GM12873 (cell line): Measurements from ENCODE around the gene EXOG.
A peak's percentile ranks its signal among the peaks of the same experiment; 100 is the strongest.

Source experiments
- TF ChIP-seq, protein P1 (sequence below): IDR thresholded peaks from 2 replicates; pipeline ENCODE4 v1.5.1; 2012; ENCODE audit warnings: low read depth, mild to moderate bottlenecking, moderate library complexity, low read length, control low read depth; ENCODE audit not compliant: insufficient read depth; ENCODE audit errors: missing control alignments

Gene EXOG

DNA sequence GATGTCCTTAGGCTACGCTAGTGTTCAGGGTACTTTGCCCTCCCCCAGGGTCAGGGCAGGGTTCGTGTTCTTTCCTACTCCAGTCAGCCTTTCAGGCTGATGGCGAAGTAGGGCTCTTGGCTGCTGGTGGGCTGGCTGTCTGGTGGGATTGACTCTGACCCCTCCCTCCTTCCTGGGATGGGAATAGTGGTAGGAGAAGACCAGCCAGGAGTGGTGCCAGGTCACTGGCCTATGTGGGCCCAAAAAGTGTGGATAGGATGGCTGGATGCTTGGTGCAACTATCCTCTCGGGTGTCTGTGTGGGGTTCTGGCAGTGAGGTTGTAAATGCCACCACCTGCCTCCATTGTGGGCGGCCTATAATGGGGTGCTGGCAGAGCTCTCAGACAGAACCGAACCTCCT, 20.4 kb upstream of the EXOG start:
- TF ChIP-seq, protein P1, sequence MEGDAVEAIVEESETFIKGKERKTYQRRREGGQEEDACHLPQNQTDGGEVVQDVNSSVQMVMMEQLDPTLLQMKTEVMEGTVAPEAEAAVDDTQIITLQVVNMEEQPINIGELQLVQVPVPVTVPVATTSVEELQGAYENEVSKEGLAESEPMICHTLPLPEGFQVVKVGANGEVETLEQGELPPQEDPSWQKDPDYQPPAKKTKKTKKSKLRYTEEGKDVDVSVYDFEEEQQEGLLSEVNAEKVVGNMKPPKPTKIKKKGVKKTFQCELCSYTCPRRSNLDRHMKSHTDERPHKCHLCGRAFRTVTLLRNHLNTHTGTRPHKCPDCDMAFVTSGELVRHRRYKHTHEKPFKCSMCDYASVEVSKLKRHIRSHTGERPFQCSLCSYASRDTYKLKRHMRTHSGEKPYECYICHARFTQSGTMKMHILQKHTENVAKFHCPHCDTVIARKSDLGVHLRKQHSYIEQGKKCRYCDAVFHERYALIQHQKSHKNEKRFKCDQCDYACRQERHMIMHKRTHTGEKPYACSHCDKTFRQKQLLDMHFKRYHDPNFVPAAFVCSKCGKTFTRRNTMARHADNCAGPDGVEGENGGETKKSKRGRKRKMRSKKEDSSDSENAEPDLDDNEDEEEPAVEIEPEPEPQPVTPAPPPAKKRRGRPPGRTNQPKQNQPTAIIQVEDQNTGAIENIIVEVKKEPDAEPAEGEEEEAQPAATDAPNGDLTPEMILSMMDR: no peak

DNA sequence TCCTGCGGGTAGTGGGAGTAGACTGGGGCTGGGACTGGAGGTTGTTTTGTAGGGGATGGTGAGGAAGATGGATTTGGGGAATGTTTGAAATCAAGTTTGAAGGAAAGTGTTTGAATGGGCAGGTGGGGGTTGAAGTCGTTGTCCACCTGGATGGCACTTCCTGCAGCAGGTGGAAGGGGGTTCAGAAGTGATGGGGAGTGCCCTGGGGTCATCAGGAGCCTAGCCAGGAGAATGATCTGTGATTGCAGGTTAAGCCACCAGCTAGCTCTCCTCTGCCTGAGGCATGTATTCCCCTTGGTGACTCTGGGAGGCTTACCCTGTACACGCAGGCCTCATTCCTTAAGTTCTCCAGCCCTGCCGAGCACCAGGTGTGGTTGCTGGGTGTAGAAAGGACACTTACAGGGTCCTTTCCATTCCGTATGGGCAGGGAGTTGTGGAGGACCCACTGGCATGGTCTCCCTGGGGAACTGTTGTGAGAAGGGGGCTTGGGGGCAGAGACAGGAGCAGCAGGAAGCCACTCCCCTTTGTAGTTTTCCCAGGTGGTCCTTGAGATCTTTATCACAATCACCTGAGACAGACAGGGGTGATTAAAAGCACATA, 19.9 kb upstream of the EXOG start:
- TF ChIP-seq, protein P1: no peak

DNA sequence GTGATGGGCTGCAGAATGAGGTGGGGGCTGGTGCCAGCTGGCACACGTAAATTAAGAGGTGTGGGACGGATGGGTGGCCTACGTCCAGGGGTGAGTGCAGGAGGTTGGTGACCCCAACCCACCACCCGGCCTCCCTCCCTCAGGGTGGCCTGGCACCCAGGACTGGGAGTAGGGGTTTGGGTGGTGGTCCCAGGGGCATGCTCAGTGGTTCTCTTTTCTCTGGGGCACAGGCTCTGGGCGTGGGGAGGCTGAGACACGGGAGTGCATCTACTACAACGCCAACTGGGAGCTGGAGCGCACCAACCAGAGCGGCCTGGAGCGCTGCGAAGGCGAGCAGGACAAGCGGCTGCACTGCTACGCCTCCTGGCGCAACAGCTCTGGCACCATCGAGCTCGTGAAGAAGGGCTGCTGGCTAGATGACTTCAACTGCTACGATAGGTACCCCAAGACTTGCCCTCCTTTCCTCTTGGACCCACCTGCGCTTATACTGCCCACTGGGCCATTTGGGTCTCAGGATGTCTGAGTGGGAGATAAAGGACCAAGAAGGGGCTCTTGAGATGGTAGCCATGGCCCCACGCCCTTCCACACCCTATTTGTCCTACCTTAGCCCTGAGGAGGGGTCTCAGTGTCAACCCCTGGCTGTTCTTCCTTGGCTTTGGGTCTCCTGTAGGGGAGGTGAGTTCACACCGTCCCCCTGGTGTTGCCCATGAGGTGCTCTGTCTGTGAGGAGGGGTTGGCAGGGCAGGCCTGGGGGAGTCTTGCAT, 18.9 kb upstream of the EXOG start:
- TF ChIP-seq, protein P1: no peak

DNA sequence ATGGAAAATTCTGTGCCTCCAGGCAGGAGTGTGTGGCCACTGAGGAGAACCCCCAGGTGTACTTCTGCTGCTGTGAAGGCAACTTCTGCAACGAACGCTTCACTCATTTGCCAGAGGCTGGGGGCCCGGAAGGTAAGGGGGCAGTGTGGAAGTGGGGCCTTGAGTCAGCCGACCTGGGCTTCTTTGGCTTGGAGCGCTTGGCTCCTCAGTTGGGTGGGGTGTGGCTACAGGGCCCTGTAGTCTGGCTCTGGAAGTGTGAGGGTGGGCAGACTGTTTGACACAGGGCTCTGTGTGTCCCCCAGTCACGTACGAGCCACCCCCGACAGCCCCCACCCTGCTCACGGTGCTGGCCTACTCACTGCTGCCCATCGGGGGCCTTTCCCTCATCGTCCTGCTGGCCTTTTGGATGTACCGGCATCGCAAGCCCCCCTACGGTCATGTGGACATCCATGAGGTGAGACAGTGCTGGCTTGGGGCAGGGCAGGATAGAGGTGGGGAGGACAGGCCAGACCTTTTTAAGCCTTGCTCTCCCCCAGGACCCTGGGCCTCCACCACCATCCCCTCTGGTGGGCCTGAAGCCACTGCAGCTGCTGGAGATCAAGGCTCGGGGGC, 18.2 kb upstream of the EXOG start:
- TF ChIP-seq, protein P1: no peak

DNA sequence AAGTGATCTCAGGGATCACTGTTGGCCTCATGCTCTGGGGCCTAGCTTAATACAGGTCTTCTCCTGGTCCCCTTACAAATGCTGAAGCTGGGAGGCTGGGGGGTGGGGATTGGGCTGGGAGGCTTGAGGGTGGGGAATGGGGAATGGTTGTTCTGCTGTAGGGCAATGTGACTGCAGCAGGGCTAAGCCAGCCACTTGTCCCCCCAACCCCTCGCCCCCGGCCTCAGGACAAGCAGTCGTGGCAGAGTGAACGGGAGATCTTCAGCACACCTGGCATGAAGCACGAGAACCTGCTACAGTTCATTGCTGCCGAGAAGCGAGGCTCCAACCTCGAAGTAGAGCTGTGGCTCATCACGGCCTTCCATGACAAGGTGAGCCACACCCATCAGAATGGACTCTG, 17.2 kb upstream of the EXOG start:
- TF ChIP-seq, protein P1: no peak

DNA sequence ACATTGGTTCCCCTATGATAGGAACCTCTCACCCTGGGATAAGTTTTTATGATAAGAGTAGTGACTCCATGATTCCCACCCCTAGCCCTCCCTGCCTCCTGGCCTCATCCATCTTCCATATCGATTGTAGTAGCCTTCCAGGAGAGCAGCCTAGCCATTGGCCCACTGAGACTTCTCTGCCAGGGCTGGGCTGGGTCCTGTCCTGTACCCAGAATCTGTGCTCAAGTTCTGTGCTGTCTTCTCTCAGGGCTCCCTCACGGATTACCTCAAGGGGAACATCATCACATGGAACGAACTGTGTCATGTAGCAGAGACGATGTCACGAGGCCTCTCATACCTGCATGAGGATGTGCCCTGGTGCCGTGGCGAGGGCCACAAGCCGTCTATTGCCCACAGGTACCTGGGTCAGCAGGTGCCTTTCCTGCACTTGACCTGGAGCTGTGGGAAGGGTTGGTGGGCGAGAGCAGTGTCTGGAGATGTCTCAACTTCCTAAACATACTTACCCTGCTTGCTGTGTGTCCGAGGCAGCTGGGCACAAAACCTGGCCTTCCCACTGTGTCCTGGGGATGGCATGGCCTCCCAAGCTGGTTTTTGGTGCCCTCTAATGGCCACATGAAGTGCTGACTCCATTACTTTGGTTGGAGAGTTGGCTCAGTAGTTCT, 16.6 kb upstream of the EXOG start:
- TF ChIP-seq, protein P1: peak; percentile 86

DNA sequence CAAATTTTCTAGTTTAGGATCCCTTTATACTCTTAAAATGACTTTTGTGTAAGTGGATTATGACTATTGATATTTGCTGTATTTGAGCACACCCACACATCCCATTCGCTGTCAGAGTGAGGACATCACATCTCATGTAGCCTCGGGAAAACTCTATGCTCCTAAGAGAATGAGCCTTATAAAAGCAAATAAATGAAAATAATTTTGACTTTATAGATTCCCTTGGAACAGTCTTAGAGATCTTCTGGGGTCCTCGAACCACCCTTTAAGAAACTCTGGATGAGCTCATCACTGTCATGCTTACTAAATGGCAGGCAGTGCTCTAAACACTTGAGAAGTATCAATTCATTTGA, 16.1 kb upstream of the EXOG start:
- TF ChIP-seq, protein P1: no peak
